T-cell (primary cell): ENCODE measurements around the gene STARD13. TPM values are rescaled to one million over a fixed set of nuclear protein-coding genes. Genes with fewer than 3 reads are reported as not detected.
A peak's percentile ranks its signal among the peaks of the same experiment; 100 is the strongest.

Experiments used
- ATAC-seq, 4 experiments: fragments of 200-7000 bp in 3 of 4; fragments of 150-1000 bp in 1 of 4; cut with Tn5 transposase; replicated peaks in 1 of 4; 1 replicate in 3 of 4; 2 replicates in 1 of 4; pipeline ENCODE4 v1.10.0; 2021; ENCODE audit warnings: moderate library complexity in 3 of 4, mild to moderate bottlenecking in 2 of 4, moderate number of reproducible peaks in 1 of 4
- CTCF ChIA-PET, 2 donors: fragments of 300-600 bp; sonication (Branson Sonifier 250); formaldehyde crosslinking; loops; one replicate each; lab custom pipeline; 2022; ENCODE audit warnings: antibody characterized with exemption in 2 of 2; lab: Charles Lee
- POLR2A ChIA-PET, 2 donors: fragments of 300-600 bp; sonication (Branson Sonifier 250); formaldehyde crosslinking; loops; one replicate each; lab custom pipeline; 2022; ENCODE audit warnings: antibody characterized with exemption in 2 of 2; lab: Charles Lee
- DNase-seq, 35 experiments: peaks; one replicate each; pipeline versions ENCODE4 v3.0.0 to v3.0.0-alpha.2; 2013 to 2023
- H3K27ac ChIP-seq: one replicate; pipeline ENCODE4 v1.5.1; 2013; ENCODE audit warnings: low read length
- H3K27me3 ChIP-seq, 2 experiments: replicated peaks in 1 of 2; 1 replicate in 1 of 2; 2 replicates in 1 of 2; pipeline versions ENCODE4 v1.6.1 to v1.7.0; 2013; ENCODE audit warnings: low read length in 1 of 2, mixed read lengths in 1 of 2; ENCODE audit not compliant: control insufficient read depth in 2 of 2, insufficient read depth in 2 of 2; ENCODE audit errors: extremely low read depth in 1 of 2
- H3K36me3 ChIP-seq, 2 donors: 1 replicate in 1 of 2; 2 replicates in 1 of 2; pipeline versions ENCODE4 v1.6.1 to v1.7.0; 2013; ENCODE audit warnings: low read length in 1 of 2; ENCODE audit not compliant: control insufficient read depth in 2 of 2, insufficient read depth in 1 of 2; ENCODE audit errors: extremely low read depth in 1 of 2
- H3K4me1 ChIP-seq, 2 experiments: 1 replicate in 1 of 2; 2 replicates in 1 of 2; pipeline versions ENCODE4 v1.6.1 to v1.7.0; 2013; ENCODE audit warnings: low read length in 2 of 2, mixed read lengths in 1 of 2; ENCODE audit not compliant: insufficient read depth in 2 of 2, control insufficient read depth in 1 of 2; ENCODE audit errors: extremely low read depth in 1 of 2
- H3K4me3 ChIP-seq, 2 donors: 1 replicate in 1 of 2; 2 replicates in 1 of 2; pipeline versions ENCODE4 v1.5.1 to v1.7.0; 2013; ENCODE audit warnings: mild to moderate bottlenecking in 2 of 2, low read length in 1 of 2, moderate library complexity in 1 of 2; ENCODE audit not compliant: control insufficient read depth in 1 of 2; ENCODE audit errors: extremely low read depth in 1 of 2
- H3K9me3 ChIP-seq: 2 replicates; pipeline ENCODE4 v1.7.0; 2013
- H3K27ac Mint-ChIP-seq, 2 donors: one replicate each; pipeline ENCODE4 v1.8.0; 2020 to 2021; ENCODE audit warnings: mild to moderate bottlenecking in 2 of 2, mixed read lengths in 2 of 2
- H3K27me3 Mint-ChIP-seq, 2 donors: one replicate each; pipeline ENCODE4 v1.8.0; 2021 to 2022; ENCODE audit warnings: mixed read lengths in 2 of 2
- H3K36me3 Mint-ChIP-seq: one replicate; pipeline ENCODE4 v1.8.0; 2021; ENCODE audit warnings: mixed read lengths
- H3K4me1 Mint-ChIP-seq, 3 donors: one replicate each; pipeline ENCODE4 v1.8.0; 2020 to 2022; ENCODE audit warnings: mixed read lengths in 3 of 3, mild to moderate bottlenecking in 1 of 3
- H3K4me3 Mint-ChIP-seq, 3 donors: one replicate each; pipeline ENCODE4 v1.8.0; 2020 to 2022; ENCODE audit warnings: mild to moderate bottlenecking in 3 of 3, mixed read lengths in 3 of 3, moderate library complexity in 3 of 3
- H3K9me3 Mint-ChIP-seq, 3 donors: one replicate each; pipeline ENCODE4 v1.8.0; 2020 to 2022; ENCODE audit warnings: mixed read lengths in 3 of 3
- WGBS: methylation state at CpG from one replicate; pipeline ENCODE4 v1.1.5; 2013; ENCODE audit warnings: missing lambda C conversion rate; ENCODE audit not compliant: insufficient coverage; 5-methylcytosine and 5-hydroxymethylcytosine counted together
- total RNA-seq, 35 experiments: library from RNA in 6 of 35; stranded (reverse) in 6 of 35; fragments of 120-200 nt in 1 of 35; gene quantifications; one replicate each; pipeline versions ENCODE4 v1.2.1 to v1.2.4 and lab custom pipeline; 2013 to 2026

The STARD13 gene
- total RNA-seq, 5 donors from 2014 or later (not counting 1 experiment from before 2014, with no cell fraction given) = 0.39 to 0.53 (median 0.44) TPM; not detected in 2

DNA sequence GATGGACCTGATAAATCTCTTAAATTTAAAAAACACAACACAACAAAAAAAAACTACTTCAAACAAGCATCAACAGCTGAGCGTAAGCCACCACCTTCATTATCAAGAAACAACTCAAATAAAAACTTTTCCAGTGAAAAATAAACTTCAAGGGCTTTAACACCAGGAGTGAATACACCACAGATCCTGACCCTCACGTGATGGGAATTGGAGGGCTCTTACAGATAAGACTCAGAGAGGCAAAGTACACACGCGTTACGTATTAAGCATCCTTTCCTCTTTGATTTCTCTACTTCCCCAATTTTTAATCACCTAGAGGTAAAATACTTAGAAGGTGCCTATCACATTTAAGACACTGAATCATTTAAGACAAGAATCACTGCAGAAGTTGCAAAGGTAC, 573 bp upstream of the STARD13 start:
- WGBS = no CpG with 5 or more reads among the region's 5 CpGs
- ChIA-PET CTCF (no interaction called here), POLR2A (no interaction called here)
- Mint-ChIP-seq H3K4me3 (peak overlapping the region; percentile 66 to 75 (median 69)), H3K4me1 (peaks cover 18 to 24% (median 20%) of the 10 kb centered on the region in 3 donors), H3K36me3 (no peaks in the 10 kb centered on the region), H3K27me3 (peaks cover 59 to 62% of the 10 kb centered on the region in 2 donors), H3K9me3 (peaks cover 0 to 4% (median 0%) of the 10 kb centered on the region in 3 donors), H3K27ac (no peak overlapping the region)
- no peaks in the 10 kb centered on the region for H3K9me3 ChIP-seq
- H3K4me3 ChIP-seq = no peak overlapping the region
- H3K4me1 ChIP-seq = peaks cover 0 to 6% of the 10 kb centered on the region in 2 experiments
- DNase-seq (no peak), ATAC-seq (no peak)
- H3K27me3 ChIP-seq = peaks cover 0 to 17% of the 10 kb centered on the region in 2 experiments
- no peaks in the 10 kb centered on the region for H3K36me3 ChIP-seq
- no peak overlapping the region for H3K27ac ChIP-seq

DNA sequence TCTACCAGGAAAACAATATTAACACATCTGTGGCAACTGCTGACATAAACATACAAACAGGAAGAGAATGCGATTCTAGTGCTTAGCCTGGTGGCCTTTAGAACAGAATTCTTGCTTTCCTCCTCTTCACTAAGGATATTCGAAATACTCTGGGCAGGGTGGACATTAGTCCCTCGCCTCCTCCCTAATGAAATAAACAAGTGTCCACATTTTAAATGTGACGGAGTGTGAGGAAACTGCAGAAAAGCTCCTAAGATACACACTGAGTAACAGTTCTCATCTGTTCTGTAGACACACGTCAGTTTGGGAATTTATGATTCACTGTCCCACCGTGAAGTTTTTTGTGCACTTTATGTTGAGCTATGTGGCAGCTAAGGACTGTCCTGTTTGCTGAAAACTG, 639 bp downstream of the STARD13 start:
- no peak overlapping the region for H3K4me3 ChIP-seq
- H3K36me3 ChIP-seq = no peaks in the 10 kb centered on the region
- Mint-ChIP-seq H3K27ac (no peak overlapping the region), H3K27me3 (peaks cover 52 to 58% of the 10 kb centered on the region in 2 donors), H3K4me1 (peaks cover 18 to 24% (median 20%) of the 10 kb centered on the region in 3 donors), H3K4me3 (peak overlapping the region; percentile 66 to 75 (median 69)), H3K9me3 (peaks cover 0 to 4% (median 0%) of the 10 kb centered on the region in 3 donors), H3K36me3 (no peaks in the 10 kb centered on the region)
- 33% methylated on average over 1 of the region's 6 CpGs for WGBS
- H3K27me3 ChIP-seq = peaks cover 0 to 12% of the 10 kb centered on the region in 2 experiments
- DNase-seq (no peak), ATAC-seq (no peak)
- POLR2A ChIA-PET = no interaction called here
- H3K9me3 ChIP-seq = no peaks in the 10 kb centered on the region
- CTCF ChIA-PET = no interaction called here
- H3K27ac ChIP-seq = no peak overlapping the region
- H3K4me1 ChIP-seq = peaks cover 0 to 6% of the 10 kb centered on the region in 2 experiments

DNA sequence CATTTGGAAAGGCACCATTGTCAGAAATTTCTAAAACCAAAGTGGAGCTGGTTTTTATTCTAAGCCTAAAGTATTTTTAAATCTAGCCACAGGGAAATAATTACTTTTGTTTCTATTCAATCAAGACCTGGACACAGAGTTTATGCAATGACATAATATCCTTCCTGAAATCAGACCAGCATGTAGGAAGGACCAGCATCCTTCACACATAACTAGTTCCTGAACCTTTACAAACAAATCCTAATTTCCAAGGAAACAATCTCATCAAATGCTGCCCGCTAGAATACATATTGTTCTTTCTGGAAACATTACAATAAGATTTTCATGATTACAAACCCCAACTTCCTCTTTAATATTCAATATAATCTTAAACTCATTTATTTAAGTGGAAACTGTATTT, 1.5 kb downstream of the STARD13 start:
- H3K27ac ChIP-seq = no peak overlapping the region
- no CpG with 5 or more reads among the region's 1 CpG for WGBS
- no peaks in the 10 kb centered on the region for H3K36me3 Mint-ChIP-seq
- no peak overlapping the region for H3K4me3 Mint-ChIP-seq
- ChIA-PET CTCF (no interaction called here), POLR2A (no interaction called here)
- no peak overlapping the region for H3K27ac Mint-ChIP-seq
- H3K9me3 ChIP-seq = no peaks in the 10 kb centered on the region
- peaks cover 48 to 57% of the 10 kb centered on the region in 2 donors for H3K27me3 Mint-ChIP-seq
- no peak overlapping the region for H3K4me3 ChIP-seq
- H3K9me3 Mint-ChIP-seq = peaks cover 0 to 4% (median 0%) of the 10 kb centered on the region in 3 donors
- no peak for ATAC-seq
- DNase-seq = no peak
- no peaks in the 10 kb centered on the region for H3K36me3 ChIP-seq
- H3K4me1 Mint-ChIP-seq = peaks cover 18 to 24% (median 20%) of the 10 kb centered on the region in 3 donors
- H3K4me1 ChIP-seq = peaks cover 0 to 6% of the 10 kb centered on the region in 2 experiments
- peaks cover 0 to 12% of the 10 kb centered on the region in 2 experiments for H3K27me3 ChIP-seq

DNA sequence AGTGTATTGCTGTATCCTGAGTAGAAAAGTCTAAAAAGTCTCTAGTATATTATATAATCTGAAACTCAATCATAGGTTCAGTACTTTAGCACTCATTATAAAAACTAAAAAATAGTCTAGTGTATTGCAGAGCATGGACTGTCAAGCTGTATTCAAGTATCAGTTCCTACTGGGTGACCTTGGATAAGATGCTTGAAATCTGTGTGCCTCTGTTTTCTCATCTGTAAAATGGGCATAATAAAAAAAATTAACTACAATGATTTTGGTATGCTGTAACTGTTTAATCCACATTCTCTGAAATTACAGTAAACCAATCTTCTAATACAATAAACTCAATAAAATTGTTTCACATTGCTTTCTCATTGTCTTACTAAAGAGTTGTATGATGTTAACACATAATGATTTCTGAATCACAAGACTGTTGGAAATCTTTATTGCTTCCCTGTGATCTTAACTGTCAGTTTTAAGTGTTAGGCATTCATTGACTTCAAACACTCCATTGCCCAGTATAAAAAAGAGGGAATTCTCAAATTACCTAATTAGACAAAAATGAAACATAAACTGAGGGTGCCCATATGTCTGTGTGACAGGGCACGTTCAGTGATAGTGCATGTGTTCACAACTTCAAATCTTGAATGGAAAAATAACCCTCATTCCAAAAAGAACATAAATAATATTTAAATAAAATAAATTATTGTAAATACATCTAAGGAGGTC, 2.2 kb downstream of the STARD13 start:
- DNase-seq = no peak
- Mint-ChIP-seq H3K36me3 (no peaks in the 10 kb centered on the region), H3K27me3 (peaks cover 45 to 58% of the 10 kb centered on the region in 2 donors), H3K27ac (no peak overlapping the region), H3K9me3 (peaks cover 0 to 4% (median 0%) of the 10 kb centered on the region in 3 donors), H3K4me1 (peaks cover 18 to 24% (median 20%) of the 10 kb centered on the region in 3 donors), H3K4me3 (no peak overlapping the region)
- H3K4me1 ChIP-seq = peaks cover 0 to 6% of the 10 kb centered on the region in 2 experiments
- WGBS = no CpG with 5 or more reads among the region's 1 CpG
- peaks cover 0 to 12% of the 10 kb centered on the region in 2 experiments for H3K27me3 ChIP-seq
- H3K36me3 ChIP-seq = no peaks in the 10 kb centered on the region
- ChIA-PET CTCF (interaction anchor here in 1 of 2 donors (0.7 kb wide), 1 partner anchor 260 kb away, joined by 3 read pairs; no protein-coding TSS in a partner anchor), POLR2A (no interaction called here)
- H3K4me3 ChIP-seq = no peak overlapping the region
- no peak for ATAC-seq
- no peak overlapping the region for H3K27ac ChIP-seq
- no peaks in the 10 kb centered on the region for H3K9me3 ChIP-seq

DNA sequence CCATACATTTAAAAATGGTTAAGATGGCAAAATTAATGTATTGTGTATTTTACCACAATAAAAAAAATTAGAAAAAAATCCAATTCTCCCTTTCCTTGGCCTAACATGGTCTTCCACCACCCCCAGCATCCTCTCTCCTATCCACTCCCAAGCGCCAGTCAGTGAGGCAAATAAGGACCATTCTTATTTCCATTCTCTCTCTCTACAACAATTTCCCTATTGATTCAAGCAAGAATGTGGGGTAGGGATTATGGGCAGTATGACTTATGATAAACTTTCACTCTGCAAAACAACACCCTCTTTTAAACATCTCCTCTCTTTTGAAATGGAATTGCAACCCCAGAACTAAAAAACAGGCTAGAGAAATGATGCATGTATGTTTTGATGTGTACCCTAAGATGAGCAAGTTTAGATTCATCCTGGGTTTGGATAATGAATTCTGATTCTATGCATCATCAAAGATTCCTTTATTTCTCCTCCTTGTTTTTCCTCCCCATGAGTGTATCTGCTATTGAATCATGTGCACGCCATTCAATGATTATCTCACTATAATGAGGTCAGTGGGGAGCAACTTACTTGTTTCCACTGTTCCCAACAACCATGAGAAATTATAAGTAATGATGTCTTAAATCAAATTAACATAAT, 3.5 kb downstream of the STARD13 start:
- no peak for ATAC-seq
- H3K4me3 Mint-ChIP-seq = no peak overlapping the region
- peaks cover 36 to 49% of the 10 kb centered on the region in 2 donors for H3K27me3 Mint-ChIP-seq
- no peaks in the 10 kb centered on the region for H3K9me3 Mint-ChIP-seq
- peaks cover 18 to 20% (median 18%) of the 10 kb centered on the region in 3 donors for H3K4me1 Mint-ChIP-seq
- DNase-seq = no peak
- H3K9me3 ChIP-seq = no peaks in the 10 kb centered on the region
- ChIA-PET CTCF (interaction anchor here in 1 of 2 donors (0.5 kb wide), 1 partner anchor 1886 kb away, joined by 3 read pairs; no protein-coding TSS in a partner anchor), POLR2A (no interaction called here)
- peaks cover 0 to 9% of the 10 kb centered on the region in 2 experiments for H3K27me3 ChIP-seq
- no peaks in the 10 kb centered on the region for H3K36me3 Mint-ChIP-seq
- no CpG with 5 or more reads among the region's 2 CpGs for WGBS
- H3K4me3 ChIP-seq = no peak overlapping the region
- no peak overlapping the region for H3K27ac Mint-ChIP-seq
- no peak overlapping the region for H3K27ac ChIP-seq
- H3K4me1 ChIP-seq = peaks cover 0 to 6% of the 10 kb centered on the region in 2 experiments
- H3K36me3 ChIP-seq = no peaks in the 10 kb centered on the region

DNA sequence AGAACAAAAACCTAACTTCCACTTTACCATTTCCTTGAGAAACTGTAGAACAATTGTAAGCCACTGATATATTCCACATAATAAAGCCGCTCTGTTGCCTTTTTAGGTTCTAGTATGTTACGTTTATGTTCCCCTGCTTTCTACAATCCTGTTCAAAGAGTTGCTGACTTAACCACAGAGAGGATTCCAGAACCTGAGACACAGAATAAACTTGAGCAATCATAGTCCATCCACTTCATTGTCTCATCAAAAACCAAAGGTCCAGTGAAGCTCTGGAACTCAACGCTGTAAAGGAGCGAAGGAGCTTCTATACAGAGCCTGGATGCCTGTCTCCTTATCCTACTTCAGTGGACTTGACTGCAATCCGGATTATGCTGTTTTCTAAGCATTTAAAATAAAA, 4.6 kb downstream of the STARD13 start:
- Histone ChIP-seq H3K27ac (no peak overlapping the region), H3K9me3 (no peaks in the 10 kb centered on the region), H3K4me1 (peaks cover 0 to 6% of the 10 kb centered on the region in 2 experiments), H3K36me3 (no peaks in the 10 kb centered on the region), H3K27me3 (peaks cover 0 to 9% of the 10 kb centered on the region in 2 experiments), H3K4me3 (no peak overlapping the region)
- Mint-ChIP-seq H3K36me3 (no peaks in the 10 kb centered on the region), H3K9me3 (no peaks in the 10 kb centered on the region), H3K4me3 (no peak overlapping the region), H3K27me3 (peaks cover 29 to 41% of the 10 kb centered on the region in 2 donors), H3K4me1 (peaks cover 11 to 13% (median 12%) of the 10 kb centered on the region in 3 donors), H3K27ac (no peak overlapping the region)
- DNase-seq (no peak), ATAC-seq (no peak)
- CTCF ChIA-PET = no interaction called here
- POLR2A ChIA-PET = no interaction called here
- 71% methylated on average over 1 of the region's 5 CpGs for WGBS
